ENCODE data around the gene GNA12.
A peak's percentile ranks its signal among the peaks of the same experiment; 100 is the strongest.

The GNA12 gene

GRCh38 chr7:2734084-2734686 is 109.9 kb downstream of the GNA12 start:
- no peak for TF ChIP-seq CTCF (IDR thresholded peaks at IDR 0.05; ENCODE audit: low read depth, low read length, missing control alignments)
- in situ Hi-C loops (cut with HindIII; ENCODE audit: low sequenced_read_pairs), result no loop called here
- DNase-seq (ENCODE audit: low read depth), result no peak
- no peak overlapping the region for H3K4me3 ChIP-seq (ENCODE audit: low read depth, low read length)

GRCh38 chr7:2732959-2733584 is 111.0 kb downstream of the GNA12 start:
- DNase-seq (ENCODE audit: low read depth), result peak; percentile 28
- in situ Hi-C loops (cut with HindIII; ENCODE audit: low sequenced_read_pairs), result no loop called here
- TF ChIP-seq CTCF (IDR thresholded peaks at IDR 0.05; ENCODE audit: low read depth, low read length, missing control alignments), result peak; percentile 4
- H3K4me3 ChIP-seq (ENCODE audit: low read depth, low read length), result no peak overlapping the region

- no peak for TF ChIP-seq CTCF (IDR thresholded peaks at IDR 0.05; ENCODE audit: low read depth, low read length, missing control alignments)
- DNase-seq (ENCODE audit: low read depth), result no peak
- in situ Hi-C loops (cut with HindIII; ENCODE audit: low sequenced_read_pairs), result no loop called here
- H3K4me3 ChIP-seq (ENCODE audit: low read depth, low read length), result no peak overlapping the region
These were observed 111.7 kb downstream of the GNA12 start for GRCh38 chr7:2732388-2732787.

- in situ Hi-C loops (cut with HindIII; ENCODE audit: low sequenced_read_pairs), result no loop called here
- no peak for TF ChIP-seq CTCF (IDR thresholded peaks at IDR 0.05; ENCODE audit: low read depth, low read length, missing control alignments)
- DNase-seq (ENCODE audit: low read depth), result no peak
- no peak overlapping the region for H3K4me3 ChIP-seq (ENCODE audit: low read depth, low read length)
These were observed 113.0 kb downstream of the GNA12 start for GRCh38 chr7:2730846-2731770.

- peak; percentile 19 for DNase-seq (ENCODE audit: low read depth)
- no peak overlapping the region for H3K4me3 ChIP-seq (ENCODE audit: low read depth, low read length)
- TF ChIP-seq CTCF (IDR thresholded peaks at IDR 0.05; ENCODE audit: low read depth, low read length, missing control alignments), result no peak
- in situ Hi-C loops (cut with HindIII; ENCODE audit: low sequenced_read_pairs), result loop anchor here (5.0 kb wide), 1 partner anchor 77 kb away; no protein-coding TSS in a partner anchor
These were observed 114.0 kb downstream of the GNA12 start for GRCh38 chr7:2729893-2730716.
